ENCODE data around the gene CAPN13.

The CAPN13 gene

DNA sequence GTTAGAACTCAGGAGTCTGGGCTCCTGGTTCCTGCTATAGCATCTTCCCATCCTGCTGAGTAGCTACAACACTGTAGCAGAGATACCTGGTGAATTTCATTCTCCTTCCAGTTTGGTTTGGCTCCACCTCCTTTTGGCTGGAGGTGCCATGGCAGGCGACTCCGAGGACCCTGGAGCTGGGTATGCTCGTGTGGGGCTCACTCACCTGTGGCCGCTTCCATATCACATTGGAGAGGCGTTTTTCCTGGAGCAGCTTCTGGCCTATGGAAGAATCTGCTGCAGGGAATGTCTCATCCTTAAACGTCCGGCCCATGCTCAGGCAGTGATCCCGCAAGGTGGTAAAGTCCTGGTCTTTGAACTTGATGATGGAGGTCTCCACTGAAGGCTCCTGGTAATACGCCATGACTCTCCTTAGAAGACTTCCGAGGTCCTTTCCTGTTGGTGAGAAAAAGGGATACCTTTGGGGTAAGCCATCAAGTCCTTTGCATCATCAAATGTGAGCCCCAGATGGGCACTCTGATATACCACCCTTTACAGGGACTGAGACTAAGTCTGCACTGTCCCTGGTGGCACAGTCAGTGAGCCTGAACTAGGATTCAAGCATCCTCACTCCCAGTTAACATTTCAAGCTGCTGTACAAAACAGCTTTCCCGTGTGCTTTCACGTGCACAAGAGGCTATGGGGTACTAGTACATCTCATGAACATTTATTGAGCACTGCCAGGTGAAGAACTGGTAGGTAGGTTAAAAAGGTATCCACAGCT is 20.1 kb downstream of the CAPN13 start:
- in situ Hi-C loops (cut with MboI; ENCODE audit: low sequenced_read_pairs) = no loop called here

DNA sequence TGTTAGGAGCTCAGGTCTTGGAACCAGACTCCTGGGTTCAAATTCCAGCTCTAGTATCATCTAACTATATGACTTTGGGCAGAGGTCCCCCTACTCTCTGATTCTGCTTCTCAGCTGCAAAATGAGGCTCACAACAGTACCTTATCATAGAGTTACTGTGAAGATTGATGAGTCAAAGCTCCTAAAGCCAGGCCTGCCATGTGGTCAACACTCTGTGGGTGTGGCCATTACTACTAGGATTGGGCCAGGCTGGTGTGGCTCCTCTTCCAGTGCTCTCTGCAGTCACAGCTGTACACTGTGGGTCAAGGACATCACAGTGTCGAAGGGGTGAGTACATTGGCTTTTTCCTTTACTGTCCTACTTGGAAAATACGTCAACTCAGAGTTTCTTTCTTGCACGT is 22.6 kb downstream of the CAPN13 start:
- in situ Hi-C loops (cut with MboI; ENCODE audit: low sequenced_read_pairs) = no loop called here

GRCh38 chr2:30781961-30782533 is 25.2 kb downstream of the CAPN13 start:
- in situ Hi-C loops (cut with MboI; ENCODE audit: low sequenced_read_pairs) = no loop called here

DNA sequence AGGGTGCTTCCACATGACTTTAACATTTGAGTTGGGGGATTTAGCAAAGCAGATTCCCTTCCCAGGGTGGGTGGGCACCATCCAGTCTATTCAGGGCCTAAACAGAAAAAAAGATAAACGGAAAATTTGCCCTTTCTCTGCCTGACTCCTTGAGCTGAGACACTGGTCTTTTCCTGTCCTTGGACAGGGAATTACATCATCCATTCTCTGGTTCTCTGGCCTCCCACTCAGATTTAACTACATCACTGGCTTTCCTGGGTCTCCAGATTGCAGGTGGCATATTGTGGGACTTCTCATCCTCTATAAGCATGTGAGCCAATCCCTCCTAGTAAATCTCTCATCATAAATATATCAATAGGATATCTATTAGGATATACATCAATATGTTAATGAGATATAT is 25.8 kb downstream of the CAPN13 start:
- in situ Hi-C loops (cut with MboI; ENCODE audit: low sequenced_read_pairs) = no loop called here

GRCh38 chr2:30780776-30781330 is 26.4 kb downstream of the CAPN13 start:
- in situ Hi-C loops (cut with MboI; ENCODE audit: low sequenced_read_pairs) = no loop called here

GRCh38 chr2:30778611-30779010 is 28.6 kb downstream of the CAPN13 start:
- in situ Hi-C loops (cut with MboI; ENCODE audit: low sequenced_read_pairs) = no loop called here

GRCh38 chr2:30777661-30778505 is 29.4 kb downstream of the CAPN13 start:
- in situ Hi-C loops (cut with MboI; ENCODE audit: low sequenced_read_pairs) = no loop called here

GRCh38 chr2:30776831-30777635 is 30.2 kb downstream of the CAPN13 start:
- in situ Hi-C loops (cut with MboI; ENCODE audit: low sequenced_read_pairs) = no loop called here

GRCh38 chr2:30775833-30776232 is 31.4 kb downstream of the CAPN13 start:
- in situ Hi-C loops (cut with MboI; ENCODE audit: low sequenced_read_pairs) = no loop called here

DNA sequence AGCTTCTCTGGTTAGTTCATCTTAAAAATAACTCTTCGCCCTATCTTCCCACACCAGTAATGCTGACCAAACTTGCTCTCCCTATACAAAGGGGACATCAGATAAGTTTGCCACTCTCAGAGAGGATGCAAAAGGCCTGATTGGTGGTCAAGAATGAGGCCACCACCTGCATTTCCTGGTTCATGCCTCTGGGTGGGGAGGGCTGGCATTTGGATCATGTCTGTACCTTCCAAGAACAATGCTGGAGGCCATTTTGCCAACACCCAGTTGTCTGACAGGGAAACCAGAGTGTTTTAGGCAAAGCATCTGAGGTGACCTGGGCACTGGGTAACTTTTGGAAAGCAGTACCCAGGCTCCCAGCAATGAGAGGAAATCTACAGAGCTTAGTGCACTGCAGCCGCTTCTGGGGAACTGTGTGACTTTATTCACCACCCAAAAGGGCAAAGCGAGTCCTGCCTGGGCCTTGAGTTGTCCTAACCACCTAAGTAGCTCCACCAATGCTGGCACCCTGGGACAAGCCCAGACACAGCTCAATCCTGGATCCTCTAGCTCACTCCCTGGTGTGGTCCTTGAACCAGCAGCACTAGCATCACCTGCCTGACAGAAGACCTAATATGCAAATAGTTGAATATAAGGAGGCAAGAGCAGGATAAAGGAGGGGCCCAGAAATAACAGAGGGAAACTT is 35.1 kb downstream of the CAPN13 start:
- in situ Hi-C loops (cut with MboI; ENCODE audit: low sequenced_read_pairs) = no loop called here

DNA sequence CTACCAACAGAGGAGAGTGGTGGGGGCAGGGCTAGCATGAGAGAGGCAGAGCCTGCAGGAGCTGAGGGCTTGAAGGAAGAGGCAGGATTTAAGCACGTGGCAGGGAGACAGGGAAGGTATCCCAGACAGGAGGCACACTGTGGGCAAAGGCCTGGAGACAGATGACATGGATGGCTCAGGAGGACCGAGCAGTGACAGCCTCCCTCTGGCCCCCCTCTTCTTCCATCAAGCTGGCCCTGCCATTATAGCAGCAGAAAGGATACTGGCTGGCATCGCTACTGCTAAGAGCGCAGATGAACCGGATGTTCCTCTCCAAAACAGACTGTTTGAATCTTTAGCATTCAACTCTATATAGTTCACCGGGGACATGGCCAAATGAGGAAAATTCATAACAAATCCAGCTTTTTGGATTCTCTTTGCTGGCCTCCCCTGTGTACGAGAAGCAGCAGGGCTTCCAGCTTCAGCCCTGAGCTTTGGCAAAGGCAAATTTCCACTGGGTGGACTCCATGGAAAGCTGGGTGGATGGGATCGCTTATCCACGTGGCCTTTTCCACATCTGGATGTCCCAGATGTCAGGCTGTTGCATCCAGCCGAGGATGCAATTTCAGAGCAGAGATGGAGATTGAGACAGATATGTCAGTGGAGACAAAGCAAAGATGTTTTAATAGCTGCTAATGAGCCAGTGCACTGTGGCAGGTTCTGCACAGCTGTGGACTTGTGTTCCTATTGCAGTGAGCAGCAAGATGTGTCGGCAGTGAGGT is 36.2 kb downstream of the CAPN13 start:
- in situ Hi-C loops (cut with MboI; ENCODE audit: low sequenced_read_pairs) = no loop called here

GRCh38 chr2:30769891-30770462 is 37.3 kb downstream of the CAPN13 start:
- in situ Hi-C loops (cut with MboI; ENCODE audit: low sequenced_read_pairs) = no loop called here

GRCh38 chr2:30769481-30769780 is 37.8 kb downstream of the CAPN13 start:
- in situ Hi-C loops (cut with MboI; ENCODE audit: low sequenced_read_pairs) = no loop called here

- in situ Hi-C loops (cut with MboI; ENCODE audit: low sequenced_read_pairs) = no loop called here
Observed at GRCh38 chr2:30768708-30769480, 38.4 kb downstream of the CAPN13 start.

DNA sequence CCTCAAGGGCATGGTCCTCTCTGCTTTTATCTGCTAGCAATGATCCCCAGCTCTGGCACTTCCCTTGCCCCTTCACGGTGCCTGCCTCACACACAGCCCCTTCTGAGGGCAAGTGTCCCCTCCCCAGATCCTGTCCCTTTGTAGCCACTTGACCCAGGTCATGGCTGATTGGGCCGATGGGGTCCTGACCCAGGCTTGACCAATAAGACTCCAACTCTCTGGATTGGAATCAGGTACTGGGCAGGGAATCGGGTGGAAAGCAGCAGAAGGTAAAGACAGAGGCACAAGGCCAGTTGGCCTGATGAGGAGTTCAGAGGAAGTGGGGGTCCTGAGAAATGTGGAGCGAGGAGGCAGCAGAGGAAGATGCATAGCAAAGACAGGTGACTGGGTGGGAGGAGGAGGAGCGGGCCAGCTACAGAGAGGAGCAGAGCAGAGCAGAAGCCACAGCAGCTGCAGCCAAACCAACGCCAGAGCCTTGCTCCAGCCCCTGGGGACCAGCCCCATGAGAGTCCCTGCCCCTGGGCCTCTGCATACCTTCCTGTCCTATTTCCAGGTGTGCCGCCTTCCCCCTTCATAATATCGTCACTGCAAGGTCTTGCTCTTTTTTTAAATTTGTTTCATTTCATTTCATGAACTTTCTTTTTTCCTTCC is 39.1 kb downstream of the CAPN13 start:
- in situ Hi-C loops (cut with MboI; ENCODE audit: low sequenced_read_pairs) = no loop called here

GRCh38 chr2:30766666-30767065 is 40.6 kb downstream of the CAPN13 start:
- in situ Hi-C loops (cut with MboI; ENCODE audit: low sequenced_read_pairs) = no loop called here

- in situ Hi-C loops (cut with MboI; ENCODE audit: low sequenced_read_pairs) = no loop called here
Observed at GRCh38 chr2:30765876-30766470, 41.3 kb downstream of the CAPN13 start.

GRCh38 chr2:30765191-30765590 is 42.1 kb downstream of the CAPN13 start:
- in situ Hi-C loops (cut with MboI; ENCODE audit: low sequenced_read_pairs) = no loop called here

Measured in HL-60/S4 treated with phorbol 12-myristate 13-acetate at 8.2 ng/mL for 4 days and 3 days (cell line).